ENCODE results near the gene TEX38. TPM values are rescaled to one million over a fixed set of nuclear protein-coding genes. Genes with fewer than 3 reads are reported as not detected.
"Not testable (repeated sequence)": the region's sequence is repeated elsewhere in the genome, so short reads cannot be mapped to it uniquely, and the experiment has no call there.

Gene TEX38
- total and polyA plus RNA-seq, 2 experiments from 2014 or later = not detected

- Histone ChIP-seq H3K4me3 (no peak overlapping the region), H3K4me2 (no peak overlapping the region), H3K36me3 (ENCODE audit: insufficient read depth) (peaks cover 15% of the 10 kb centered on the region), H4K20me1 (replicated peaks; ENCODE audit: insufficient read depth) (0 out of 2 replicates have a peak, but pooled peaks cover 11% of the 10 kb centered on the region), H3K79me2 (replicated peaks; ENCODE audit: insufficient read depth) (0 out of 2 replicates have a peak, but pooled peaks cover 4% of the 10 kb centered on the region), H3K27me3 (ENCODE audit: insufficient read depth) (no peaks in the 10 kb centered on the region), H3F3A (replicated peaks; ENCODE audit: low read depth) (no peaks in the 10 kb centered on the region), H3K9me2 (ENCODE audit: insufficient read depth) (no peaks in the 10 kb centered on the region), H3K4me1 (ENCODE audit: insufficient read depth) (no peaks in the 10 kb centered on the region), H3K27ac (ENCODE audit: low read depth) (no peak overlapping the region), H2AFZ (no peak overlapping the region)
- DNase-seq (ENCODE audit: low spot score) = no peak
- H3K36me3 Mint-ChIP-seq (ENCODE audit: low read depth) = peaks cover 39% of the 10 kb centered on the region
- H3K4me3 Mint-ChIP-seq = no peak overlapping the region
- H3K4me1 Mint-ChIP-seq = no peaks in the 10 kb centered on the region
- ATAC-seq = no peak
- H3K9me3 Mint-ChIP-seq = no peaks in the 10 kb centered on the region
- H3K27me3 Mint-ChIP-seq (ENCODE audit: insufficient read depth, low read depth, poor library complexity) = no peaks in the 10 kb centered on the region
- TF ChIP-seq REST (IDR thresholded peaks at IDR 0.05; ENCODE audit: unreplicated experiment) = no peak
- TF ChIP-seq CTCF (conservative IDR thresholded peaks at IDR 0.05; ENCODE audit: low read depth in 2 of 2) = no peak
- TF ChIP-seq JUNB (IDR thresholded peaks at IDR 0.05; ENCODE audit: unreplicated experiment) = no peak
- no peak for TF ChIP-seq EZH2phosphoT487 (IDR thresholded peaks at IDR 0.05; ENCODE audit: unreplicated experiment)
- TF ChIP-seq STAT1 (IDR thresholded peaks at IDR 0.05; ENCODE audit: unreplicated experiment) = no peak
- TF ChIP-seq ZNF462 (CRISPR knock-in tag; IDR thresholded peaks at IDR 0.05) = no peak
- TF ChIP-seq POLR2AphosphoS5 (IDR thresholded peaks at IDR 0.05; ENCODE audit: low read depth) = no peak
- no peak for TF ChIP-seq CREB1 (CRISPR knock-in tag; IDR thresholded peaks at IDR 0.05; ENCODE audit: low read depth)
- no peak for TF ChIP-seq ZNF114 (CRISPR knock-in tag; IDR thresholded peaks at IDR 0.05)
- TF ChIP-seq NANOG (IDR thresholded peaks at IDR 0.05; ENCODE audit: borderline replicate concordance) = no peak
- no peak overlapping the region for H3K27ac Mint-ChIP-seq
Observed at GRCh38 chr1:46659307-46659870, 12.3 kb upstream of the TEX38 start.

GRCh38 chr1:46660116-46660515, 11.5 kb upstream of the TEX38 start:
- H2AFZ ChIP-seq; H3K27ac Mint-ChIP-seq; H3K4me2 ChIP-seq; ATAC-seq; H3K4me3 Mint-ChIP-seq; H3K27me3 Mint-ChIP-seq (ENCODE audit: insufficient read depth, low read depth, poor library complexity); H3K9me3 Mint-ChIP-seq; DNase-seq (ENCODE audit: low spot score); H3K27me3 ChIP-seq (ENCODE audit: insufficient read depth); H3F3A ChIP-seq (replicated peaks; ENCODE audit: low read depth); H3K4me3 ChIP-seq; H3K79me2 ChIP-seq (replicated peaks; ENCODE audit: insufficient read depth); H3K27ac ChIP-seq (ENCODE audit: low read depth); H3K9me2 ChIP-seq (ENCODE audit: insufficient read depth); H3K4me1 Mint-ChIP-seq; H3K4me1 ChIP-seq (ENCODE audit: insufficient read depth): not testable (repeated sequence)
- H3K36me3 ChIP-seq (ENCODE audit: insufficient read depth) = peaks cover 15% of the 10 kb centered on the region
- 0 out of 2 replicates have a peak, but pooled peaks cover 11% of the 10 kb centered on the region for H4K20me1 ChIP-seq (replicated peaks; ENCODE audit: insufficient read depth)
- H3K36me3 Mint-ChIP-seq (ENCODE audit: low read depth) = peaks cover 39% of the 10 kb centered on the region
